Breast epithelium (tissue), 3 donors: ENCODE measurements around the gene BATF.

Source experiments
- POLR2A ChIP-seq: fragments of 450-650 bp; IDR thresholded peaks from one replicate; pipeline ENCODE4 v1.6.1; 2016; ENCODE audit warnings: antibody characterized with exemption, mild to moderate bottlenecking, moderate library complexity
- TF ChIP-seq, protein P1 (sequence below), 3 donors: fragments of 450-650 bp; IDR thresholded peaks; one replicate each; pipeline ENCODE4 v1.5.1; 2016 to 2017; ENCODE audit warnings: antibody characterized with exemption in 3 of 3, mild to moderate bottlenecking in 3 of 3, moderate library complexity in 3 of 3

DNA sequence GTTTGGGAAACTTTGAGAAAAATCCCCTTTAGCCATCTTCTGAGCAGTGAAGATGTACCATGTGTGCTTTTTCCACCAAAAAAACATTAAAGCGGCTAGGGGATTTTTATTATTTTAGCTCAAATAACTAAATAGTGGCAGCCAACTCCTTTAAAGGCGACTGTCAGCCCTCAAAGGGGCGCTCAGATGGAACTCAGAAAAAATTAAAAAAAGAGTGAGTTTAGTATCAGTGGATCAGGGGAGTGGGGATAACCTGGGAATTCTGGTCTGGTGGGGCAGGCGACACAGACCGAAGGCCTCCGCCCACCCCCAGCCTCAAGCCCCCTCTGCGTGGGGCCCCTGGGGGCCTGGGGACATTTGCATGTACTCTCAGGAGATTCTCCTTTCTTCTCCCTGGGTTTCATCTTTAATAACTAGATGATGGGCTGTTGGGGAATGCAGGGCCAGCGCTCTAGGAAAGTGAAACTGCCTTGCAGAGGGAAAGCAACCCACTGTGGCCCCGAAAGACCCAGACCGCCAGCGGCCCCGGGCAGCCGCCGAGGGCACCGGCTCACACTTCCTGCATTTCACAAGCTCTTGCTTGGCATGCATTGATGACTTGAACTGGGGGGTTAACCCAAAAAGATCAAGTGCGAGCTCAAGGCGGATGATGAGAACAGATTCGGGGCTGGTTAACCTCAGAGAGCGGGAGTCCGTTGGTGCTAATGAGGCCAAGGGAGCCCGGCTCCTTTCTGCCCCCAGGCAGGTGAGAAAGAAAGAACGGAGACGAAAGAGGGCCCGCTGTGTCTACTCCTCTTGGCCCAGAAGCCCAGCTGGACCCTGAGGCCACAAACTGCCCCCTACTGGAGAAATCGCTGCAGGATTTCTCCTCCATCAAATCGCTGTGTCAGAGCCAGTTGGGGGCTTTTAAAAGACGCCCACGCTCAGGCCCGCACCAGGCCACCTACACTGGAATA is 7.3 kb upstream of the BATF start:
- no peak for TF ChIP-seq POLR2A
- TF ChIP-seq, protein P1, sequence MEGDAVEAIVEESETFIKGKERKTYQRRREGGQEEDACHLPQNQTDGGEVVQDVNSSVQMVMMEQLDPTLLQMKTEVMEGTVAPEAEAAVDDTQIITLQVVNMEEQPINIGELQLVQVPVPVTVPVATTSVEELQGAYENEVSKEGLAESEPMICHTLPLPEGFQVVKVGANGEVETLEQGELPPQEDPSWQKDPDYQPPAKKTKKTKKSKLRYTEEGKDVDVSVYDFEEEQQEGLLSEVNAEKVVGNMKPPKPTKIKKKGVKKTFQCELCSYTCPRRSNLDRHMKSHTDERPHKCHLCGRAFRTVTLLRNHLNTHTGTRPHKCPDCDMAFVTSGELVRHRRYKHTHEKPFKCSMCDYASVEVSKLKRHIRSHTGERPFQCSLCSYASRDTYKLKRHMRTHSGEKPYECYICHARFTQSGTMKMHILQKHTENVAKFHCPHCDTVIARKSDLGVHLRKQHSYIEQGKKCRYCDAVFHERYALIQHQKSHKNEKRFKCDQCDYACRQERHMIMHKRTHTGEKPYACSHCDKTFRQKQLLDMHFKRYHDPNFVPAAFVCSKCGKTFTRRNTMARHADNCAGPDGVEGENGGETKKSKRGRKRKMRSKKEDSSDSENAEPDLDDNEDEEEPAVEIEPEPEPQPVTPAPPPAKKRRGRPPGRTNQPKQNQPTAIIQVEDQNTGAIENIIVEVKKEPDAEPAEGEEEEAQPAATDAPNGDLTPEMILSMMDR (IDR thresholded peaks at IDR 0.05), result peak in 1 of 3 donors; percentile 24
